Forelimb muscle (tissue), 1 donor: ENCODE results near the gene ZNF560. TPM values are rescaled to one million over a fixed set of nuclear protein-coding genes. Genes with fewer than 3 reads are reported as not detected.

Experiments used
- DNase-seq: peaks from one replicate; pipeline ENCODE4 v3.0.0-alpha.2; 2013; ENCODE audit warnings: low read depth
- polyA plus RNA-seq: library from polyadenylated mRNA; unstranded; fragments of 120-200 nt; gene quantifications from one replicate; pipeline ENCODE4 v1.2.1, GENCODE V29; 2013; ENCODE audit not compliant: insufficient read length

The ZNF560 gene
- polyA plus RNA-seq, 1 donor, result 0.09 TPM

GRCh38 chr19:9435279-9436268 is 62.8 kb downstream of the ZNF560 start, which contains the start of gene ZNF266:
ZNF266 (minus strand) TSS chr19:9435573; CDS start chr19:9420089, 15,484 bp downstream.
- peak; percentile 90 for DNase-seq

GRCh38 chr19:9431475-9431874 is 66.9 kb downstream of the ZNF560 start:
- no peak for DNase-seq

- DNase-seq, result no peak
These were observed 68.0 kb downstream of the ZNF560 start for GRCh38 chr19:9430444-9430843.

DNA sequence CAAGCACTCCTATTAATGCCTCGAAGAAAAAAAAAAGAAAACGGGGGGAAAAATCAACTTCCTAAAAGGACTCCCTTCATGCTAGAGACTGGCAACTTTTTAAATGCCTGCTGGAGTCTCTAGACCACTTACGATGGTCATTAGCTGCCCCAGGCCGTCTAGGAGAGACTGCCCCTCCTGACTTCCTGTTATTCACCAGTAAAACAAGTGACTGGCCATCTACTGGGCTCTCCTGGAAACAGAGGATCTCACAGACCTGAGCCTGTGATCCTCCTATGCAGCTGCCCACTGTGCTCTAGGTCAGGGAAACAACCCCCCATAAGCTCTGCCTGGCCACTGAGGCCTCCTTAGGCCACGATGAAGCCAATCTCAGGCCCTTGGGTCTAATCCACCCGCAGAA is 70.5 kb downstream of the ZNF560 start:
- no peak for DNase-seq

Other genes with a start within 250 kb of the ZNF560 start
- not detected for gene OR7E24, start 247.7 kb downstream of the ZNF560 start, polyA plus RNA-seq
- gene ZNF699, start 188.8 kb downstream of the ZNF560 start, polyA plus RNA-seq, result 2.8 TPM
- gene ZNF559, start 174.4 kb downstream of the ZNF560 start, polyA plus RNA-seq, result 25.6 TPM
- 5.5 TPM for gene ZNF177, start 135.6 kb downstream of the ZNF560 start, polyA plus RNA-seq
- gene ZNF266, start 63.0 kb downstream of the ZNF560 start, polyA plus RNA-seq, result 21.7 TPM
- 10.9 TPM for gene ZNF426, start 40.0 kb upstream of the ZNF560 start, polyA plus RNA-seq
- gene ZNF121, start 85.9 kb upstream of the ZNF560 start, polyA plus RNA-seq, result 9.9 TPM
- 30.2 TPM for gene ZNF561, start 122.6 kb upstream of the ZNF560 start, polyA plus RNA-seq
- 16.2 TPM for gene ZNF562, start 176.5 kb upstream of the ZNF560 start, polyA plus RNA-seq